Lung microvascular endothelial cell (primary cell): ENCODE measurements around the gene FRYL. TPM values are rescaled to one million over a fixed set of nuclear protein-coding genes. Genes with fewer than 3 reads are reported as not detected.
A peak's percentile ranks its signal among the peaks of the same experiment; 100 is the strongest.
"Not testable (repeated sequence)": the region's sequence is repeated elsewhere in the genome, so short reads cannot be mapped to it uniquely, and the experiment has no call there.

Experiments used
- DNase-seq, 2 donors: peaks; one replicate each; pipeline versions ENCODE4 v3.0.0 to v3.0.0-alpha.2; 2010; ENCODE audit warnings: low read depth in 2 of 2
- total RNA-seq: library from RNA; depleted of rRNA; stranded (reverse); fragments of >200 nt; gene quantifications from 2 replicates; pipeline ENCODE4 v1.2.1, GENCODE V29; 2014

Gene FRYL
- total RNA-seq, 1 donor from 2014 or later: 76.2 TPM

GRCh38 chr4:48491514-48492176 lies 288.4 kb downstream of the FRYL start:
- DNase-seq: no peak

DNA sequence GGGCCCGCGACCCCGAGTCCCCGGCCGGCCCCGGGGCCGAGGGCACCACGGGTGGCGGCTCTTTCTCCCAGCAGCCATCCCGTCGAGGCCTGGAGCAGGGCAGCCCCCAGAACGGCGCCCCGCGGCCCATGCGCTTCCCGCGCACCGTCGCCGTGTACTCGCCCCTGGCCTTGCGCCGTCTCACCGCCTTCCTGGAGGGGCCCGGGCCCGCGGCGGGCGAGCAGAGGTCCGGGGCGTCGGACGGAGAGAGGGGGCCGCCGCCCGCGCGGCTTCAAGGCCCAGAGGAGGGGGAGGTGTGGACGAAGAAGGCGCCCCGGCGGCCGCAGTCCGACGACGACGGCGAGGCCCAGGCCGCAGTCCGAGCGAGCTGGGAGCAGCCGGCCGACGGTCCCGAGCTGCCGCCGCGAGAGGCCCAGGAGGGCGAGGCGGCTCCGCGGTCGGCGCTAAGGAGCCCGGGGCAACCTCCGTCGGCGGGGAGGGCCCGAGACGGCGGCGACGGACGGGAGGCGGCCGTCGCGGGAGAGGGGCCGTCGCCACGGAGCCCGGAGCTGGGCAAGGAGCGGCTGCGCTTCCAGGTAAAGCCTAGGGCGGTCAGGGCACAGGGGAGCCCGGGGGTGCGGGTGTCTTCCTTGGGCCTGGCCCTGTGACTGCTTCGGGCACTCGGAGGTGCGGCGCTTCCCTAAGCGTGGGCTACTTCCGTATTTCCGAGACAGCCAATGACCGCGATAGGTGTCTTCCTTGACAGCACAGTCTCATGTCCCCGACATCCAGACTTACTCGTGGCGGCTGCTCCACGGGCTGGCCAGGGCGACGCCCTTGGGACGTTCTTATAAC lies 289.2 kb downstream of the FRYL start:
- no peak for DNase-seq

DNA sequence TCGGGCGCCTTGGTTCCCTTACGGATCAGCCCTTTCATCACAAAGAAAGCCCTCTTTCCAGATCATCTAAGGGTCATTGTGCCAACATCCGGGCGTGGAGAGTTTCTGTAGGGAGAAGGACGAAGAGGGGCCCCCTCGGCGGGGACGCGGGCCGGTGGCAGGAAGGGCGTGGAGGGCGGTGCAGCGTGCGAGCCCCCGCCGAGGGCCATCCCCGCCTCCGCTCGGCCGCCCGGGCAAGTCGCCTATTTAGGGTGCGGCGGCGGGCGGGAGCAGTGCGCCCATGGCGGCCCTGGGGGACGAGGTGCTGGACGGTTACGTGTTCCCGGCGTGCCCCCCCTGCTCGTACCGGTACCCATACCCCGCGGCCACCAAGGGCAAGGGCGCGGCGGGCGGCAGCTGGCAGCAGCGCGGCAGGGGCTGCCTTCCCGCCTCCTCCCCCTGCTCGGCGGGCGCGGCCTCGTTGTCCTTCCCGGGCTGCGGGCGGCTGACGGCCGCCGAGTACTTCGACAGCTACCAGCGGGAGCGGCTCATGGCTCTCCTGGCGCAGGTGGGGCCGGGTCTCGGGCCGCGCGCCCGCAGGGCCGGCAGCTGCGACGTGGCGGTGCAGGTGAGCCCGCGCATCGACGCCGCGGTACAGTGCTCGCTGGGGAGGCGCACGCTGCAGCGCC lies 289.9 kb downstream of the FRYL start, which contains the start of gene ZAR1:
Gene ZAR1, plus strand, starts transcription at position 241 of the 668 bp plus-strand sequence. Its CDS starts 40 bp downstream, at position 281.
- DNase-seq: no peak

DNA sequence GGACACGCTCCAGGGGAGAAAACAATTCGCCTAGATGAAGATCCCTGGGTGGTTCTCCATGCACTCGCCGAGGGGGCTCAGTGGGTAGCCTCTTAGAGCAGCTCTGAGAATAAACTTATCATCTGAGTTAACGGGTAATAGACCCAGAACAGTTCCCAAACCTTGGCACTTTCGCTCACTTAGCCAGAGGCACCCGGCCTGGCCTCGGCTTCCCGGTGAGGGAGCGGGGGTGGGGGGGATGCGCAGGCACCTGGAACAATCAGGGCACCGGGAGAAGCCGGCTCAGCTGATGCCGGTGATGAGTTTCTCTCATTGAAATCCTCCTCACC lies 290.4 kb downstream of the FRYL start:
- DNase-seq: no peak

- no peak for DNase-seq
Observed at GRCh38 chr4:48484494-48485168, 295.4 kb downstream of the FRYL start.

DNA sequence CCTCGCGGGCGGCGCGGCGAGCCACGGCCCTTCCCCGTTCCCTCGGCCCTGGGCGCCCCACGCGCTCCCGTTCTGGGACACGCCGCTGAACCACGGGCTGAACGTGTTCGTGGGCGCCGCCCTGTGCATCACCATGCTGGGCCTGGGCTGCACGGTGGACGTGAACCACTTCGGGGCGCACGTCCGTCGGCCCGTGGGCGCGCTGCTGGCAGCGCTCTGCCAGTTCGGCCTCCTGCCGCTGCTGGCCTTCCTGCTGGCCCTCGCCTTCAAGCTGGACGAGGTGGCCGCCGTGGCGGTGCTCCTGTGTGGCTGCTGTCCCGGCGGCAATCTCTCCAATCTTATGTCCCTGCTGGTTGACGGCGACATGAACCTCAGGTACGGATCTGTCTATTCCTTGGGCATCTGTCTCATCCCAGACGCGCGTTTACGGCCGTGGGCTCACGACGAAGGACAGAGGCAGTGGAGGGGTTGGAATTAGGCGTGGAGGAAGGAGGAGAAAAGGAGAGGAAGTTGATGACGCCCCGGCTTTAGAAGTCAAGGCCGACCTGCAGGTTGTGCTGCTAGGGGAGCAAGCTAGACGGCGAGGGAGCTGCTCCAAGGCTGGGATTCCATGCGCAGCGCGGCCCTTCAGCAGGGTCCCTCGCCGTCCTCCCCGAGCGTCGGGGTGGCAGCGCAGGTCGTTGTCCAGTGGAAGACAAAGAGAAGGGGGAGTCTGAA lies 296.1 kb downstream of the FRYL start:
- DNase-seq: peak in 1 of 2 donors; percentile 16

DNA sequence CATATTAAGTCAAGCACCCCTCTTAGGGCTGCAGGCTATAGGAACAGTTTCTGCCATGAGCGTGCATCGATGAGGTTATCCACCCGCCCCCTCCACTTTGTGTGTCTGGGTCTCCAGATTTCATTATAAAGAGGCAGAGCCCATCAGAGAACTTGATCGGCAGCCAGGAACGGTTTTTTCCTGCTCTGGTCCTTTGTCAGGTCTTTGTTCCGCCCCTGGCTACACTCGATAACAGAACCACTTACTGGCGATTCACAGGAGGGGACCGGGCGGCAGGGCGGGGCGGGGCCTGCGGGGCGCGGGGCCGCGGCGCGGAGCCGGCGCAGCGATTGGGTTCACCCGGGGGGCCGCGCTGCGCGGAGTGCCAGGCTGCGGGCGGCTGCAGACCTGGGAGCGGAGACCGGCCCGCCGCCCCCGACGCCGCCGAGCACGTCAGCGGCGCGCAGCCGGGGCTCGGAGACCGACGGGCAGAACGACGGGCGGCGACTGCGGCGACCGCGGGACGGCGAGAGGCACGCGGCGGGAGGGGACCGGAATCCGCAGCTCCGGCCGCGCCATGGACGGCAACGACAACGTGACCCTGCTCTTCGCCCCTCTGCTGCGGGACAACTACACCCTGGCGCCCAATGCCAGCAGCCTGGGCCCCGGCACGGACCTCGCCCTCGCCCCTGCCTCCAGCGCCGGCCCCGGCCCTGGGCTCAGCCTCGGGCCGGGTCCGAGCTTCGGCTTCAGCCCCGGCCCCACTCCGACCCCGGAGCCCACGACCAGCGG lies 296.9 kb downstream of the FRYL start, which contains the start of gene SLC10A4:
Gene SLC10A4, plus strand, starts transcription at position 338 of the 771 bp plus-strand sequence. Its CDS starts 219 bp downstream, at position 557.
- peak in 1 of 2 donors; percentile 43 for DNase-seq

- DNase-seq: no peak
Observed at GRCh38 chr4:48481581-48481980, 298.5 kb downstream of the FRYL start.

- DNase-seq: peak in 1 of 2 donors; percentile 48
Observed at GRCh38 chr4:48478273-48478672, 301.8 kb downstream of the FRYL start.

DNA sequence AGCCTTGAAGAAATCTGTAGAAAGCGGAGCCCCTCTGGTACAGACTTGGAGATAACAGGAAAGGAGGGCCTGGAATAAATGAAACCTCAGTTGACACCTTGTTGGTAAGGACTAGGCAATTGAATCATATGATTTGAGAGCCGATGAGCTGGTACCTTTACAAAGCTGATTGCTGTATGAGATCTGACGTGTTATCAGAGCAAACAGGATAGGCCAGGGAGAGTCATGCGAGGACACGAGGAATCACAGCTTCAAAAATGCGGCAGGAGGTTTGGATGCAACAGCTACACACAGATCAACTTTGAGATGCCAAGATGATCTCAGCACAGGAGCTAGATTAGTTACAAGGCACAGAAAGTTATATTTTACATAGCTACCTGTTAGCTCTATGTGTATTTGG lies 304.3 kb downstream of the FRYL start:
- no peak for DNase-seq

DNA sequence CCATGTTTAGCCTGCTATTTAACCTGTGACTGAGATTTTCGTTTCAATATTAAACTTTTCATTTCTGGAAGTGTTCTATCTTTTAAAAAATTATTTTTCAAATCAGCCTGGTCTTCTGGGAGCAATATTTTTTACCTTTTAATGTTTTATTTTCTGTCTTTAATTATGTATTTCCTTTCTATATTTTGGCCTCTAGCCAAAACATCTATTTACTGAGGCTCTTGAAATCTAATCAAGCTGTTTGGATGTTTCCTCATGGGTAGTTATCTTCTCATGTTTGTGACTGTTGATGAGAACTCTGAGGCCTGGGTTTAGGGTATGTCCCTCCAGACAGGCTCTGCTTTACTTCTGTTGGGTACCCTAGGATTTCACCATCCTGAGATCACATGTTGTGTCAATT lies 307.3 kb downstream of the FRYL start:
- DNase-seq: no peak

DNA sequence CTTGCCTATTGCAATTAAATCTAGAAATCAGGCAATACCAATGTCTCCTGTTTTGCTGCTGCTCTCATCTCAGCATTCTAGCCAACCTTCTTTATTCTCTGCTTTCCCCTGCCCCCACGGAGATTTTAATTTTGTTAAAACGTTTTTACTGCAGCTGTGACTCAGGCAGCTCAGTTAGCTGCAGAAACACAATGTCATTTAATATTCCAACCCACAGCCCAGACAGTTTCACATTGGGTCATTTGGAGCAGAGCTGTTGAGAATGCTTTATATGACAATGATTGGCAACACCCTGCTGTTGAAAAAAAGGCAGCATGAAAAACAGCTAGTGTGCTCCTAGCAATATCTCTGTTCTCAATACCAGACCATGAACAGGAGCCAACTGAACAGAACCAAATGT lies 309.5 kb downstream of the FRYL start:
- DNase-seq: no peak

- no peak for DNase-seq
Observed at GRCh38 chr4:48470137-48470536, 309.9 kb downstream of the FRYL start.

GRCh38 chr4:48467891-48468290 lies 312.2 kb downstream of the FRYL start:
- DNase-seq: no peak

- DNase-seq: no peak
Observed at GRCh38 chr4:48467442-48467841, 312.6 kb downstream of the FRYL start.

DNA sequence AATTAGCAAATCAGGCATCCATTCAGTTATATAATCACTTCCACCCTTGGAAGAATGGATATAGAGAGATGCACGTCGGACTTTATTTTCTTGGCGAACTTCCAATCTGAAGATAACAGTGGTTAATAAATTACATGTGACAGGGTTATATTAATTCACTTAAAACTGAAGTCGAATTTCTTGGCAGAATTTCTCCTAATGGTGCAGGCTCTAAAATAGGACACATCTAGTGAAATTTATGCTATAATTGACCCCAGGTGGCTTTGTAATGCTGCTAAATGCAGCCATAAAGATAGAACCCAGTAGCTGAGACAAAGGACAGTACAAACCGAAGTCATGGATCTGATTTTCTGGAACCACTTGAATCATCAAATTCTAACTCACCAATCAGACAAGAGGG lies 317.7 kb downstream of the FRYL start:
- no peak for DNase-seq

GRCh38 chr4:48461000-48461399 lies 319.1 kb downstream of the FRYL start:
- DNase-seq: no peak

GRCh38 chr4:48454591-48454990 lies 325.5 kb downstream of the FRYL start:
- DNase-seq: no peak

GRCh38 chr4:48451656-48452055 lies 328.4 kb downstream of the FRYL start:
- not testable (repeated sequence) for DNase-seq

DNA sequence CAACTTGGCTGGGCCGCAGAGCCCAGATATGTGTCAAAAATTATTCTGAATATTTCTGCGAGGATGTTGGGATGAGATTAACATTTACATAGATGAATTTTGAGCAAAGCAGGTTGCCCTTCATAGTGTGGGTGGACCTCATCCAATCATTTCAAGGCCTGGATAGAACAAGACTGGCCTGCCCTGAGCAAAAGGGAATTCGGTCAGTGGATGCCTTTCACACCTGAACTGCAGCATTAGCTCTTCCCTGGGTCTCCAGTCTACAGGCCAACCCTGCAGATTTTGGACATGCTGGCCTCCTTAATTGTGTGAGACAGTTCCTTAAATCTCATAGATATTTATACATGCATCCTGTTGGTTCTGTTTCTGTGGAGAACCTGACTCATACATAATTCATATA lies 329.3 kb downstream of the FRYL start:
- DNase-seq: no peak
